Occipital lobe (tissue), 2 donors: ENCODE measurements around the gene HDAC9. TPM values are rescaled to one million over a fixed set of nuclear protein-coding genes. Genes with fewer than 3 reads are reported as not detected.

Experiments used
- DNase-seq: peaks from one replicate; lab custom pipeline; 2025; lab: John Stamatoyannopoulos, UW
- total RNA-seq: library from RNA; depleted of rRNA; stranded (reverse); fragments of >200 nt; gene quantifications from one replicate; pipeline ENCODE4 v1.2.3, GENCODE V29; 2014

Gene HDAC9
- total RNA-seq, 1 donor from 2014 or later, result 175 TPM

GRCh38 chr7:18653381-18654155 lies 158.0 kb downstream of the HDAC9 start:
- DNase-seq, result no peak

DNA sequence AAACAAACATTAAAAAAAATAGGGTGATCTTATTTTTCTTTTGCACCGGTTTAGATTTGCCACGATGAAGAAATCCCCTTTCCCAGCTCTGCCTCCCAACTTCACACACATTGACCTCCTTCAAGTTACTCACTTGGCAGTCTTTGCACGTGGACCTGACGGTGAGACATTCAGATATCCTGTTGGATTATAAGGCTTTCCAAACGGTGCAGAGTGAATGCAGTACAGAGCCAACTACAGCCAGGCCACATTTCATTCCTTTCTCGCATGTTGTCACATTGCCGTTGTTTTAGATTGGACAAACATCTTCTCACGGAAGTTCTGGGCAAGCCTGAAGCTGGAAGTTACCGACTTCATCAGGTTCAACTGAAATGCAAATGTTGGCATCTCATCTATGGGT lies 159.2 kb downstream of the HDAC9 start:
- no peak for DNase-seq

- no peak for DNase-seq
These were observed 160.0 kb downstream of the HDAC9 start for GRCh38 chr7:18655506-18655905.

DNA sequence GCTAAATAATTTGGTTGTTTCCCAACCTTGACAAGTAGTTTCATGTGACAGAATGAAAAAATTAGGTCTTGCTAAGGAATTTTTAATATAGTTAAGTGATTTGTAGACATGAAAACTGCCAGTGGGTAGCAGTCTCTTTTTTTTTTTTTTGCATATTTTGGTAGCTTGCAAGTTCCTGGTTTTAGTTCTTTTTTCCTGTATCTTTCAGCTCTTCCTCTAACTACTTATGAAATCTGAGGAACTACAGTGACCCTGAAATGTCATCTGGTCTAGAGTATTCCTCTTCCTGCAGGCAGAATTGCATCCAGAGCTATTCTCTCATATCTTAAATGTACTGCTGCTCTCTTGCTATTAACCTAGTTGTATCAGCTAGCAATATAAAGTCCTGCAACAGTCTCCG lies 160.4 kb downstream of the HDAC9 start:
- DNase-seq, result no peak

GRCh38 chr7:18656362-18656761 lies 160.8 kb downstream of the HDAC9 start:
- DNase-seq, result no peak

- DNase-seq, result no peak
These were observed 164.2 kb downstream of the HDAC9 start for GRCh38 chr7:18659746-18660145.

GRCh38 chr7:18663321-18663720 lies 167.8 kb downstream of the HDAC9 start:
- DNase-seq, result no peak

DNA sequence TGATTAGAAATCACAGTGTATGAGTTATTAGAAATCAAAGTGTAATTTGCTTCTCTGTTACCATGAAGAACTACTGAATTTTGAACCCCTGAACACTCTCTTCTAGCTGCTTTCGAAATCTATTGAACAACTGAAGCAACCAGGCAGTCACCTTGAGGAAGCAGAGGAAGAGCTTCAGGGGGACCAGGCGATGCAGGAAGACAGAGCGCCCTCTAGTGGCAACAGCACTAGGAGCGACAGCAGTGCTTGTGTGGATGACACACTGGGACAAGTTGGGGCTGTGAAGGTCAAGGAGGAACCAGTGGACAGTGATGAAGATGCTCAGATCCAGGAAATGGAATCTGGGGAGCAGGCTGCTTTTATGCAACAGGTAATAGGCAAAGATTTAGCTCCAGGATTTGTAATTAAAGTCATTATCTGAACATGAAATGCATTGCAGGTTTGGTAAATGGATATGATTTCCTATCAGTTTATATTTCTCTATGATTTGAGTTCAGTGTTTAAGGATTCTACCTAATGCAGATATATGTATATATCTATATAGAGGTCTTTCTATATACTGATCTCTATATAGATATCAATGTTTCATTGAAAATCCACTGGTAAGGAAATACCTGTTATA lies 170.7 kb downstream of the HDAC9 start:
- peak; percentile 37 for DNase-seq

- DNase-seq, result no peak
These were observed 171.9 kb downstream of the HDAC9 start for GRCh38 chr7:18667466-18667865.

DNA sequence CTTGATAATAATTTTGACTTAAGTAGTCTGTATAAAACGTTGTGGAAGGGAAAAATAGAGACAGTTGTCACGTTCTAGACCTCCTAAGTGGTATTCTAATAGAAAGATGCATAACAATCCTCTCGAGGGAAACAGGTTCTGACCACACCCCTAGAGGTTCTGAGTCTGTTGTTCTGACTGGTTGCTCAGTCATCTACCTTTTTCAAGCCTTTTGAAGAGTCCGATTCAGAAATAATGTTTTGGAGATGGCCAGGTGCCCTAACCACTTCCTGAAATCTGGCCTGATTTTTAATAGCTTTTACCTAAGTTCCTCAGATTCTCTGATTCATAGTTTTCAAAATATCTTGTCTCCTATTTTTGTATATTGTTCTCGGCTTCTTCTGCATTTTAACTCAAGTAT lies 175.6 kb downstream of the HDAC9 start:
- no peak for DNase-seq

DNA sequence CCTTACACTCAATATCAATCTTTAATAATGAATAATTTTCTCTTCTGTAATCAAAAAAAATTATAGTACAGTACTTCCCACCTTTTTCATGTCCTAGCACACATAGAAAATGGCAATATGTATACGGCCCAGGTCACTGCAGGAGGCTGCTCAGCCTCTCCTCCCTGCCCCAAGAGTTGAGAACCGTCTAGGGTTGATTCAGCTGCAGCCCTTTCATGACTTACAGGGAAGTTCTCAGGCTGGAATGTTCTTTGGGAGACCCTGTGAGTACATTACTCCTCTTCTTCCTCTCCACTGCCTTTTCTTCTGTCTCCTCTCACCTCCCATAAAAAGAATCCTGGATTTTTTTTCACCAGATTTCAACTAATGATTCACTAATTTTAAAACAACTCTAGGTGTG lies 180.0 kb downstream of the HDAC9 start:
- no peak for DNase-seq

- no peak for DNase-seq
These were observed 183.7 kb downstream of the HDAC9 start for GRCh38 chr7:18679261-18679660.

- no peak for DNase-seq
These were observed 185.0 kb downstream of the HDAC9 start for GRCh38 chr7:18680576-18680975.

- no peak for DNase-seq
These were observed 189.4 kb downstream of the HDAC9 start for GRCh38 chr7:18684916-18685315.

DNA sequence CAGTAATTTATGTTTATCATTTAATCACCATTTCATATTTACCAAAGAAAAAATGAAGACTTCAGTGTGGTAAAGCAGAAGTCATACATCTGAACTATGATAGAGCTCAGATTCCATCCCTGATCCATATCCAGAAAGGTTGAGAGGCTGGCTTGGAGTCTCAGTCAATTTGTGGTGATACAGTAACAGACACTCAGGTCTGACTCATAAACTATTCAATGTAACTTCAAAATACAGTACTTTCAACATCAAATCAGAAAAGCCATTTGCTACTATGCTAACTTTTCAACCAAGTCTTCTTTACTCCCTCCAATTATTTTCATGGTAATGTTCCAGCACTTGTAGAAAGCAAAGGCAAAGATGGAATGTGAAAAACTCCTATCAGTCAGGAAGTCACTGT lies 190.4 kb downstream of the HDAC9 start:
- DNase-seq, result no peak

DNA sequence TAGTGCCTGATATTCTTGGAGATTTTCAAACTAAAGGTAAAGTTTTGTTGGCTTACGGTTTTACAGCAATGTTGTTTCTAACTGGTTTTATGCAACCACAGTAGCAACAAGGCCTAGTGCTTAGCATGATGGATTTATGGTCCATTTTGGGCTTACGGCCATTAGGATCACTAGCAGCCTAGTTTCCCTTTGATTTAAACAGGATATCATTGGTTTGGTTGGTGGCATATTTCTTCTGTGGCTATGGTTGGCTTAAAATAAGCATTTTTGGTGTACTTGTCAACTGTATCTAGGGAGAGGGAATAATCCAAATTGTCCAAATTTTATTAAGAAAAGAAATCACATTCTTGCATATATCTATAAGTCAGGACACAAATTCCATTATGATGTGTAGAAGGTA lies 194.0 kb downstream of the HDAC9 start:
- no peak for DNase-seq

DNA sequence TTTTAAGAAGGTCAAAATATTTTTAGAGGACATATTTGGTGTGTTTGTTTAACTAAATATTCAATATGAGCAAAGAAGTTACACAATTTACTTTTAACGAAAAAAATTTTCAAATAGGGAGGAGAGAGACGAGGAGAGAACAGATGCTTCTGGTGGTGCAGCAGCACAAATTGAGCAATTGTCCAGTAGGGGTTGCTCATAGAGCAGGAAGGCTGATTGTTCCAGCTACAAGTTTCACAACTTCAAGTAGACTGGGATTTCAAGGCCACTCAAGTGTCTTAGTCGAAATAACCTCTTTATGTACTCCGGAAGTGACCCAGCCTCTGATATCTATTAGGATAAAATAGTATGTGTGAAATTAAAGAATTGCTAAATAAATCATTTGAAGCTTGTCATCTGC lies 197.9 kb downstream of the HDAC9 start:
- no peak for DNase-seq

DNA sequence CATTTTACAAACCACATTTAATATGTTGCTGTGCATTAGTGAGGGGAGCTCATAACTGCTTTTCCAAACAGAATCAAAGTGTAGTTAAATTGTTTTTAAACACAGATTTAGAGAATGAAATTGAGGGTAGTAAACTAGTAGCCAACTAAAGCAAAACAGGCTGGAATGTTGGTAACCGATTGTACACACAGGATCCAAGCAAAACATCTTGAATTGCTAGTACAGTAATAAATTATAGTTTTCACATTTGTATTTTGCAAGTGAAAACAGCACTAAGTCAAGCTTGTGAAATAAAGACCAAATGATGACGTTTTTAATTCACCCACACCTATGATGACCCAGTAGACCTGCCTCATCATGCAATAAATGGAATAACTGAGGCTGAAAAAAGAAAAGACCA lies 198.3 kb downstream of the HDAC9 start:
- DNase-seq, result no peak

GRCh38 chr7:18694484-18694883 lies 198.9 kb downstream of the HDAC9 start:
- DNase-seq, result no peak

GRCh38 chr7:18694911-18695310 lies 199.4 kb downstream of the HDAC9 start:
- no peak for DNase-seq

- no peak for DNase-seq
These were observed 202.7 kb downstream of the HDAC9 start for GRCh38 chr7:18698258-18698734.

DNA sequence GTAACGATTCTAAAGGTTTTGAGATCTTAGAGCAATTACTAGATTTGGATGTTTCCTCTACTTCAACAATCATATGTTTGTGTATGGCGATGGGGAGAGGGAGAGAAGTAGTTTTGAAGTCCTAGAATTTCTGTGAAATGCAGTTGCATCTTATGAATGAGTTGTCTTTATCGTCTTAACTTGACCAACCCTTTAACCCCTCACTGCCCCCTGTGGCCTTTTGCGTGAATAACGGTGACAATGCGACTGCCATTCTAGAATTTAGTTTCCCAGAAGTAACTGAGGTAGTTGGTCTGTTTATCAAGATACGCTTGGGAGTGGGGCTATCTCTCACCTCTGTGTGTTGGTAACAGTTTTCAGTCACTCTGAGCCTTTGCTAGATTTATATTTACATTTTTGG lies 204.6 kb downstream of the HDAC9 start:
- no peak for DNase-seq
